ENCODE results near the gene SPON1.

DNA sequence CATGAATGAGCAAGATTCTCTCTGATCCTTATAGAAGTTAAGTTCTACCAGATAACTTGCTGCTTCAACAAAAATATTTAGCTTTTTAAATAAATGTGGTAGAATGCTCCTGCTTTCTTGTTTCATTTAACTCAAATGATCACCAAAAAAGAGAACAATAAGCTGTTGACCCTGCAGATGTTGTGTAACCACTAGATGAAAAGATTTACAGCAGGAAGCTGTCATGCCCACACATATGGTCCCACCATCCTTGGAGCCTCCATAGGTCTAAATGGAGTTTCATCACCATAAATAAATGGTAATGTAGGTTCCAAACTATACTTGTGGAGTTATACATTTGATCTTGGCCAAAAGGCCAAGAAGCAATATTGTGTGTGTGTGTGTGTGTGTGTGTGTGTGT lies 277.7 kb downstream of the SPON1 start:
- no peak for TF ChIP-seq POLR2A (IDR thresholded peaks at IDR 0.05)
- no peak for TF ChIP-seq CTCF (IDR thresholded peaks at IDR 0.05)
